ENCODE measurements around the gene BABAM2.

The BABAM2 gene

DNA sequence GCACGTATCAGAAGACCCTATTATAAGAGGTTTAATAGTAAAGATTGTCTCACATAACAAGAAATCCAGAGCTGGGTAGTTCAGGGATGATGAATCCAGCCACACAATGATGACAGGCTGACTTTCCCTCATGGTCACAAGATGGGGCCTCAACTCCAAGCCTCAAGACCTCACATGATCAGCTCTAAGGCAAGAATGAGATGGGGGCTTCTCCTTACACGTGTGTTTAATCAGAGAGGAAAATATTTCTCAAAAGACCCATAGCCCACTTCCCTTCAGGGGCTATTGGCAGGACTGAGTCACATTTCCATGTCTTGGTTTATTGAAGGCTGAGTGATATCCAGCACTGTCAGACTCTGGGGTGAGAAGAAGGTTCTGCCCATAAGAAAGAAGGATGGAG, 402.0 kb downstream of the BABAM2 start:
- DNase-seq, result no peak
- intact Hi-C loops (cut with DNase I), result no loop called here

DNA sequence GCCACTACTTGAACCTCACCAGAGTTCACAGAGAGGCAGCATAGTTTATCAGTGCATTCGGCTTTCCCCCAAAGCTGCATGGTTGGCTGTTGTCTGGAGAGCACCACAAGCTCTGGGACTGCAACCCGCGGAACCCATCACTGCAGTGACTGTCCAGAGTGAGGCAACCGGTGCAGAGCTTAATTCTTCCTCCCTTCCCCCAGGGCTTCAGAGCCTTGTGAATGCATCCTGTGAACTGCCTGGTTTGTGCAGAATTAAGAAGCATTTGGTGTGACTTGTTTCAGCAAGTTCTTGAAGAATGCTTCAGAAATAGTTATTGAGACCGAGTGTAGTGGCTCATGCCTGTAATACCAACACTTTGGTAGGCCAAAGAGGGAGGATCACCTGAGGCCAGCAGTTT, 402.9 kb downstream of the BABAM2 start:
- intact Hi-C loops (cut with DNase I), result no loop called here

DNA sequence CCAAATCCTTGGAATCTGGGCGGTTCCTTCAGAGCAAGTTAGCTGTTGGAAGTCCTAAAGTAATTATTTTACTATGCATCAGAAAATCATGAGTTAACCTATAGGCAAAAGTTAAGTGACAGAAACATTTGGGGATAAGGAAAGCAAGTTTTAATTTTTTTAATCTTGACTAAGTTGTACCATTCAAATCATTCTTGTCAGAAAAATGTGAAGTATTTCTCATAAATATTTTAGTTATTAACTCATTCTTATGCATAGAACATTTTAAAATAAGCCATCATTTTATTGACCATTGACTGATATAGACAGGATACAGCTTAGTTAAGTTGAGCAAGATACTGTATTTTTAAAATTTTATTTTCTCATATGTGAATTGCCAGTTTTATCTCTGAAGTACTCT, 403.9 kb downstream of the BABAM2 start:
- DNase-seq, result no peak
- intact Hi-C loops (cut with DNase I), result no loop called here

More for the DNA sequence above, 402.9 kb downstream of the BABAM2 start:
- no peak for DNase-seq

DNA sequence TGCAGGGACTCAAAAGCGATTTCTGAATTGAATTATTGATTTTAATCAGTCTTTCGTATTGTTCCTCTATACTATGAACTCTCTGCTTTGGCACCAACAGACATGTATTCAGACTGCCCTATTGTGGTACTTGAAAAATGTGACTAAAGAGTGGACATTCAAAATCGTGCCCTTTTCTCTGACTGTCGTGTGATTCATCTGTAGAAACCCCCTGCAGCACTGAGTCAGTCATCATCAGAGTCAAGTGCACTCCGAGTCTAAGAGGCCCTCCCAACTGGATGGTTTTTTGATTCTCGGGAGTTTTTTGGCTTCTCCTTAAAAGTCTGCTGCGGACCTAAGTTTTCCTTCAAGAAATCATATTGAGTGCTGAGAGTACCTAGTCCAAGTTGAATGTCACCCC, 405.7 kb downstream of the BABAM2 start:
- no peak for DNase-seq
- intact Hi-C loops (cut with DNase I), result no loop called here

DNA sequence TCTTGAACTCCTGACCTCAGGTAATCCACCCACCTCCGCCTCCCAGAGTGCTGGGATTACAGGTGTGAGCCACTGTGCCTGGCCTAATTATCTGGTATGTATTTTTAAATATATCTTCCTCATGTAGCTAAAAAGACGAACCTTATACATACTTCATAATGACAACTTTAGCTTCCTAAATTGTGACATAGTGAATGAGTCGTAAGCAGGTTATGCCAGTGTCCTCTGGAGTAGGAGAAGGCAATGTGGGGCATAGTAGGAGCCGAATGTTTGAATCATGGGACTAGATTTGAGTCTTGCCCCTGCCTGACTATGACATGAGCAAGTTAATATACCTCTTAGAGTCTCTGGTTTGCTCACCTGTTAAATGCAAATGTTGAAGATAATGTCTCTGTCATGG, 406.4 kb downstream of the BABAM2 start:
- DNase-seq, result no peak
- intact Hi-C loops (cut with DNase I), result no loop called here

DNA sequence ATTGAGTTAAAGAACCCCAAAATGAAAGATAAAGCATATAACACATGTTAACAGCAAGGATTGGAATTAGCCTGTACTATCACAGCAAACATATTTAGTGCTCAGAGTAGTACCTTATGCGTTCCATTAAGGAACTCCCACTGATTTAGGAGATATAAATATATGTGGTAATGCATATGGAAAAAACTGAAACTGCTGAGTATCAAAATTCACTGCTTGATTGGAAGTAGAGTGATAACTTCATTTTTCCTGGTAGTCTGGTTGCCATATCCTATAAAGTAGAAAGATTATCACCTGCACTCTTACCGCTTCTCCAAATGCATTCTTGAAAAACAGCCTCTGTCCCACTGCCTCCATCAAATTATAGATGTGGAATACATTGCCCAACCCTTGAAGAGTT, 407.0 kb downstream of the BABAM2 start:
- intact Hi-C loops (cut with DNase I), result no loop called here
- no peak for DNase-seq

DNA sequence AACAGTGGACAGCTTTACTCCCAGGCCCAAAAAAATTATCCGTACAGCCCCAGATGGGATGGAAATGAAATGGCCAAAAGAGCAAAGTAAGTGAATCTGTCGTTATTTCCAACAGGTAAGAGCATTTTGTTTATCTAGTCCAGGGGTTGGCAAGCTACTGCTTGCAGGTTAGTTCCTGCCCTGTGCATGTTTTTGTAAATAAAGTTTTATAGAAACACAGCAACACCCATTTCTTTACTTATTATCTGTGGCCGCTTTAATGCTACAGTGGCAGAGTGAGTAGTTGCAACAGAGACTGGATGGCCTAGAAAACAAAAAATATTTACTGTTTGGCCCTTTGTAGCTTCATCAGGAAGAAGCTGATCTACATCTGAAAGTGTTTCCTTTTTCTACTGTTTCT, 407.9 kb downstream of the BABAM2 start:
- intact Hi-C loops (cut with DNase I), result no loop called here
- no peak for DNase-seq

DNA sequence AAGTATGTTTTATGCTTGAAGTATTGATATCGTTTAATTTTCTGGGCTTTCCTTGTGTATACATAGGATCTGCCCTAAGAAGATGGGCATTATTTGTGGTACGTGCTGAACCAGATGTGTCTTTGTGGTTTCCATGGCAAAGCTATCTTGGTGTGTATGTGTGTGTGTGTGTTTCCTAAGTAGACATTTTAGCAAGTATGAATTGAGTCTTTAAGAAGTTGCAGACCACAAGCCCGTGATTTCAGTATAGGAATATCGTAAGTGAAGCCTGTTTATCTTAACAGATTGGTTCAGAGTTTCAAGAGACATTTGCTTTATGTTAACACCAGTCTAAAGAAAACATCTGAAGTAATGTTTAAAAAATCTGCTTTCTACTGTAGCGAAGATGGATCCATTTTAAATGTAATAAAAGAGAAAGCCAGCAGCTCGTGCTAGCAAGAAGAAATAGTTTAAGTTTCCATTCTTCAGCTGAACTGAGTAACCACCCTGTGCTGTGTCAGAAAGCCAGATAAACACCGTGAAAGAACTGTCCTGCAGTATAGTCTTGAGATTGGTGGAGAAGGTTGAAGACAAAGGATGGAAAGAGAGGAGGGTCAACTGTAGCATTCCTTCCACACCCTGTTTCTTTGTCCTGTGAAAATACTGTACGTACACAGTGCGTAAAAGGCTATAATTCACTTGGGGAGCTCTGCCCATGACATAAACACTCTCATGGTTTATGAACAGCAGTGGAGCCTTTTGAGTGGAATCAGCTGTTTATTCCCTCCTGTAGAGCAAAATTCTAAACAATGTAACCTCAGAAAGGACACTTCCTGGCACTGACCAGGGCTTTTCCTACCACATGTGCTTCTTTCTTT, 410.2 kb downstream of the BABAM2 start:
- intact Hi-C loops (cut with DNase I), result no loop called here
- DNase-seq, result no peak

DNA sequence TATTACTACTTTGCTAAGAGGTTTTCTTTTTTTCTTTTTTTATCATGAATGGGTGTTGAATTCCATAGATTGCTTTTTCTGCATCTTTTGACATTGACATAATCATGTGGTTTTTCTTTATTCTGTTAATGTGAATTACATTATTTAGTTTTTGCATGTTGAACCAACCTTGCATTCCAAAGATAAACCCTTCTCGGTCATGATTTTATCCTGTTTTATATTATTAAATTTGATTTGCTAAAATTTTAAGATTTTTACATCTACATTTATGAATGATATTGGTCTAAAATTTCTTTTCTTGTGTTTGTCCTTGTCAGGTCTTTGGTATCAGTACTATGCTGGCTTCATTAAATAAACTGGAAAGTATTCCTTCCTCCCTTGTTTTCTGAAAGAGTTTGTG, 414.7 kb downstream of the BABAM2 start:
- intact Hi-C loops (cut with DNase I), result no loop called here
- DNase-seq, result no peak

DNA sequence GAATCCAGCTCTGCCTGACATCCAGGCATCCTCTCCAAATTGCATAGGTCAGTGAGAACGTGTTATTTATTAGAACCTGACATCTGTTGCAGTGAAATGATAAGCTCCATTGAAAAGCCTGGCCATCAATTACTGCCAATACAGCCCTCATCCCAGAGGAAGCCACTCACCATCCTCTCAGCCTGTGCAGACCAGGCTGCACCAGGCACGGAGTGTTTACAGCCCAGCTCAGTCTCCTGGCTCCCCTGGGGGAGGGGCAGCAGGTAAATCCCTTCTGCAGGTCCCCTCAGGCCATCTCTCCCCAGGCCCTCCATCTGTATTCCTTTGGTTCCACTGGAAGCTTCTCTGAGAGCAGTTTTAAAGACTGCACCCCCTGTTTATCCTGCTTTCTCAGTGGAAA, 419.6 kb downstream of the BABAM2 start:
- intact Hi-C loops (cut with DNase I), result no loop called here
- DNase-seq, result peak in 2 of 42 donors; percentile 18 to 30

DNA sequence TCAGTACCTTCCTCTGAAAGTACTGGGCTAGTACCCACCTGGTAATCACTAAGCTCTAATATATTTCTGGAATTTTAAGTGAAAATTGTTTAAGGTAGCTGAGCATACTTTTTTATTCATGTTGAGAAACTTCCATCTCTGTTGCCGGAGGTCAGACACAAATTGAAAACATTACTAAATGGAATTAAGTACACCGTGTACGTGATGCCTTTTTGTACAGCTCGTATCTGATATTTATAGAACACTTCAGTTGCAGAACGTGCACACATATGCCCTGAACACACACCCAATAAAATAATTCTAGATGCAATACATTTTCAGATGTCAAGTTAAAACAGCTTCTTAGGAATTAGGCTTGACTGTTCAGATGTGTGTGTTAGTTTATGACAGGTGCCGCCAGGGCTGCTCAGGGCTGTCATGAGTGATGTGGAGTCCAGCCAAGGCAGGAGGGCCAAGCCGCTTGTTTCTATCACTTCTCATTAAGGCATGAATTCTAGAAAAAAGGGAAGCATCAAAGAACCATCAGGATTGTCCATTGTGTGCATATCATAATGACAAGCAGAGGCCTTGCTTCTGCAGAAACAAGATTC, 421.2 kb downstream of the BABAM2 start:
- no peak for DNase-seq
- intact Hi-C loops (cut with DNase I), result no loop called here

DNA sequence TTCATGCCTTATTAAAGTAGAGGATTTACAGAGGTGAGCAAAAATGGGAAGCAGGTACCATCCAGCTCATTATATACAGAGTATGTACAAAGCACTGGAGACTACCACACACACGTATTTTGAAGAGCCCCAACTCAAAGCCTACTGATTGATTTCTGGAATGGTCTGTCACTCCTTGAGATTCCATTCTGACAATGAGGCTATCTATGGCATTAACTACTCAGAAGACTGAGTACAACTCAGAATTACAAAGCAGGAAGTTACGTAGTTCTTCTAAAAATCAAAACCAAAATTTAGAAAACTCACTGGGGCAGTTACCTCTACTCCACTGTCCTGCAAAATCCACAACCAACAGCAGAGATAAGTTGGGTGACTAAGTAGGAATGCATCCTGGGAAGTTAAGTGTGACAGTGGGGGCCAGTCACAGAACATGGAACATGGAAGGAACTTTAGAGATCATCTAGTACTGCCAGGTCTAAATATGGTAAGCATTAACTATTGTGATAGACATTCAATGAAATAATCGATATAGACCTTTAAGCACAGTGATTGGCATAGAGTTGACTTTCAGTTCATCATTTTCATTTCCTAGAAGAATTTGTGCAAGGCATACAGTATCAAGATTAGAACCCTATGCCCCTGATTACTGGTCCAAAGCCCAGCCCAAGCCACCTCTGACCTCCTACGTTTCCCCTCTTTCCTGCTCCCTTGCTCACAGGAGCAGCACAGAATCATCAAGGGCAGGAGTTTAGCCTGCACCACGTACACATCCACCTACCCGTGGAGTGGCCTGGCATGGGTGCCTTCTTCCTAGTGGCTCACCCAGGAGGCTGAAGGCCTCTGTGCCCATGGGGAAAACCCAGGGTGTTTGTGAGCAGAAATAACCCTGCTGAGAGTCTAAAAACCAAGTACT, 422.0 kb downstream of the BABAM2 start:
- DNase-seq, result no peak
- intact Hi-C loops (cut with DNase I), result no loop called here

DNA sequence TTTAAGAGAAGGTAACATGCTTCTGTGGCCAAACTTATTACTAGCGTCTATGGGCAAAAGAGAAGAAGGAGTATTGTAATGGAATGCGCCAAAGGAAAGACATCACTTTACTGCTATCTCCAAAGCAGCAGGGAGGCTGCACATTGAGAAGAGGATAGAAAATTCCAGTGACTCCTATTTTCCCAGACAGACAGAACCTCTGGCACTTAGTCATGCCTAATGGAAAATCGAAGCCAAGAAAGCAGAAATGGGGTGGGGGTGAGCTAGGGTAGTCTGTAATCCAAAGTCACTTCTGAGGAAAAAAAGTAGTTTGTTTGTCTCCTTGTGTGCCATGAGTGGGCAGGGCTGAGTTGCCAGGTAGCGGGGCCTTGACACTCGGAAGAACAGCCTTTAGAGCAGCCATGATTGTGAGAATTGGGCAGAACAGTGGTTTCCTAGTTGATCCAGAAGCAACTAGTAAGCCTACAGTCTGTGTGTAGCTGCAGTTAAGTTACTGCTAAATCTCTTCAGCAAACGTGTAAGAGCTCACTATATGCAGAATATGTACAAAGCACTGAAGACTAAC, 422.8 kb downstream of the BABAM2 start:
- no peak for DNase-seq
- intact Hi-C loops (cut with DNase I), result no loop called here

DNA sequence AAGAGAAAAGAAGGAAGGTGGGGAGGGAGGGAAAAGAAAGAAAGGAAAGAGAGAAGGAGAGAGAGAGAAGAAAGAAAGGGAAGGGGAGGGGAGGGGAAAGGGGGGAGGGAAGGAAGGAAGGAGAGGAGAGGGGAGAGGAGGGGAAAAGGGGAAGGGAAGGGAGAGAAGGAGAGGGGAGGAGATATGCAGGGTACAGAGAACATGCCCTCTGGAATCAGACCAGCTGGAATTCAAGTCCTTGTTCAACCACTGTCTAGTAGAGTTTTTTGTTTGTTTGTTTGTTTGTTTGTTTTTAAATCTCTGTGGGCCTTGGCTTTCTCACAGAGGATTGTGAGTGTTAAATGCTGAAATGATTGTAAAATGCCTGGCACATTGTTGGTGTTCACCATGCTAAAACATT, 424.4 kb downstream of the BABAM2 start:
- intact Hi-C loops (cut with DNase I), result no loop called here
- no peak for DNase-seq

DNA sequence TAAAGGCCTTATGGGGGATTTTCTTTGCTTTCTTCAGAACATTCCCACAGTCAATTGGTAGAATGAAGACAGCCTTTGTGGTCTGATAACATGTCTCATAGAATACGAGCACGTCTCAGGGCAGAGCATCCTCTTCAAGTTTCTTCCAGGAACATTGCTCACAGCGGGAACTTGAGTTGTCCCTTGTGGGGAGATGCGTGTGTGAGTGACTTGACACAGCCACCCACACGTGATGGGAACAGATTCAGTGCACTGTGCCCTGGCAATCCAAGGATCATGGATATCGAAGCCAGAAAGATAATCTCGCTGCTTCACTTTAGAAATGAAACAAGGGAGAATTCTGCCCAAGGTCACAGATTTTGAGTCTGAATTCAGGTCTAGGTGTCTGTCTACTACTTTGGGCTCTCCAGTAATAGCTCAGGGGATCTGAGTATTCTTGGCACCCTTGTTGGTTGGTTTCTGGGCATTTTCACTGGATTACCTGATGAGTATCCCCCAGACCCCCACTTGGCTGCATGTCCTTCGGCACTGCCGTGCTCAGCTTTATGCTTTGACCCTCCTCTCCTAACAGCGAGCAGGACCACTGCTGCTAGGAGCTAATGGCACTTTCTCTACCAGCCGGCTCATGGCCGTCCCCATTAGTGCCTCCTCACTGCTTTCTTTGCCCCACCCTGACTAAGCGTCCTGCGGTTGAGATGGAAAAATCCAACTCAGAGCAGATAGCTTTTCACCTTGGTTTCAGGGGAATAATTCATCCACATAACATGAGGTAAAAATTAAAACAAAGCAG, 426.2 kb downstream of the BABAM2 start:
- DNase-seq, result peak in 21 of 42 donors; percentile 13 to 64 (median 39)
- intact Hi-C loops (cut with DNase I), result no loop called here

DNA sequence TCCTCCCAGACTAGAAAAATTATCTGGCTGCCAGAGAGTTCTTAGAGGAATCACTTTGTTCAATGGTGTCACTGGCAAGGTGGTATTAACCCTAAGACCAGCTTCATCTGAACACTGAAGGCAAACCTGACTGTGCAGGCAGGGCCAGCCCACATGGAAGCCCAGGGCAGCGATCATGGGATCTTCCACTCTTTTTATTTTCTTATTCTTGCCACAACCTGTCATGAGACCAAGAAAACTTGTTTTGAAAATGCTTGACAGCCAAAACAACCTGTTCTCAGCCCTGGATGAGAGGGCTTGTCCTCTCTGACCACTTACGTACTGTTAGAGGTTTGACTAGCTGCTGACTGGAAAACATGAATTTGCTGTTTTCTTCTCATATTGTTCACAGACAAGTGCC, 426.9 kb downstream of the BABAM2 start:
- no peak for DNase-seq
- intact Hi-C loops (cut with DNase I), result no loop called here

DNA sequence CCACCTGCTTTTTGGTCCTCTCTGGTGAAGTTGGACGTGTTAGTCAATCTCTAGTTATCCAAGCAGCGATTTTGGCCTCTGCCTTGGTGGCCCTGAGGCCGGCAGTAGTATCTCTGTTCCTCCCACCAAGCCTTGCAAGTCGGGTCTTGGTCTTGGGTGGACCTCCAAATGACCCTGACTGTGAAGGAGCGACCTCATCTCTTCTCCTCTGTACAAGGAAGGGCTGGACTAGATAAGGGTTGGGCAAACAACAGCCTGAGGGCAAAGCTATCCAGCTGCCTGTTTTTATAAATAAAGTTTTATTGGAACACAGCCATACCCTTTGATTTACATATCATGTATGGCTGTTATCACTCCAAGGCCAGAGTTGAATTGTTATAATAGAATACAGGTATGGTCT, 427.5 kb downstream of the BABAM2 start:
- DNase-seq, result no peak
- intact Hi-C loops (cut with DNase I), result no loop called here

DNA sequence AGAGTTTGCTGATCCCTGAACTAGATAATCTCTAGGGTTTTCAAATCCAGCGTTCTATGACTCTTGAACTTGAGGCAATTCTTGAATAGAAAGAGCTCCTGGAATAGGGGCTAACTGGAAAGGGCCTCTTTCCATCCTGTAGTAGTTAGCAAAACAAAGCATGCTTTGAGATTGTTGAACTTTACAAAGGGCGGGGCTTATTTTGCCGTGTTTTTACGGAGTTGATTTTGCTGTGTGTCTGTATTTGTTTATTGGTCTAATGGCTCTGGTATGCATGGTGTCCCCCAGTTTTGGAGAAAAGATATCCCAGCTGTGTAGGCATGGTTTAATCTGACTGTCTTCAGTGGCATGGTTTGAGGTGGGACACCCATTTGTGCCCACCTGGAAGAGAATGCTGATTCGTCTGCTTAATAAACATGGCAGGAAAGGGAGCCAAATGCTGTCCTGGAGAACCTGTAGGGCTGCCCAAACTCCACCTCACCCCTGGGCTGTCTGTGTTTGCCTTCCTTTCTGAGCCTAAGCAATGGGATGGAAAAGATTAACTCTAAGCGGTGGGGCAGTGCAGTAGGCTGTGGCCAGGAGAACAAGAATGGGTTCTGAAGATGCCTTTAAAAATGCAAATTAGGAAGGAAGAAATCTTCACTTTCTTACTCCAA, 428.1 kb downstream of the BABAM2 start:
- intact Hi-C loops (cut with DNase I), result no loop called here

More for the DNA sequence above, 428.1 kb downstream of the BABAM2 start:
- no peak for DNase-seq

Data from head of caudate nucleus (tissue), 42 donors.